Neural crest cell (in vitro differentiated cells): Measurements from ENCODE around the gene PDCD4. TPM values are rescaled to one million over a fixed set of nuclear protein-coding genes. Genes with fewer than 3 reads are reported as not detected.

Experiments
- DNase-seq: peaks from one replicate; pipeline ENCODE4 v3.0.0; 2021; ENCODE audit warnings: low read depth, mixed read lengths, low spot score
- H3K27ac Mint-ChIP-seq: one replicate; pipeline ENCODE4 v1.8.0; 2021; ENCODE audit warnings: mild to moderate bottlenecking, mixed read lengths; ENCODE audit not compliant: unreplicated experiment
- H3K27me3 Mint-ChIP-seq: 2 replicates; pipeline ENCODE4 v1.8.0; 2021; ENCODE audit warnings: low read depth, mild to moderate bottlenecking, mixed read lengths
- H3K36me3 Mint-ChIP-seq: 2 replicates; pipeline ENCODE4 v1.8.0; 2021; ENCODE audit warnings: low read depth, mild to moderate bottlenecking, mixed read lengths
- H3K4me1 Mint-ChIP-seq: 2 replicates; pipeline ENCODE4 v1.8.0; 2021; ENCODE audit warnings: mixed read lengths
- H3K4me3 Mint-ChIP-seq: one replicate; pipeline ENCODE4 v1.8.0; 2021; ENCODE audit warnings: mild to moderate bottlenecking, mixed read lengths
- H3K9me3 Mint-ChIP-seq: 2 replicates; pipeline ENCODE4 v1.8.0; 2021; ENCODE audit warnings: mixed read lengths
- total RNA-seq: library from RNA; stranded (reverse); gene quantifications from 2 replicates; pipeline ENCODE4 v1.2.1, GENCODE V29; 2021
- TF ChIP-seq, protein P1 (sequence below): fragments of 200-600 bp; sonication (generic); conservative IDR thresholded peaks from 2 replicates; pipeline ENCODE4 v1.5.0; 2021; ENCODE audit warnings: antibody characterized with exemption, mild to moderate bottlenecking

PDCD4 gene
- total RNA-seq, 1 donor from 2014 or later = 37.8 TPM

DNA sequence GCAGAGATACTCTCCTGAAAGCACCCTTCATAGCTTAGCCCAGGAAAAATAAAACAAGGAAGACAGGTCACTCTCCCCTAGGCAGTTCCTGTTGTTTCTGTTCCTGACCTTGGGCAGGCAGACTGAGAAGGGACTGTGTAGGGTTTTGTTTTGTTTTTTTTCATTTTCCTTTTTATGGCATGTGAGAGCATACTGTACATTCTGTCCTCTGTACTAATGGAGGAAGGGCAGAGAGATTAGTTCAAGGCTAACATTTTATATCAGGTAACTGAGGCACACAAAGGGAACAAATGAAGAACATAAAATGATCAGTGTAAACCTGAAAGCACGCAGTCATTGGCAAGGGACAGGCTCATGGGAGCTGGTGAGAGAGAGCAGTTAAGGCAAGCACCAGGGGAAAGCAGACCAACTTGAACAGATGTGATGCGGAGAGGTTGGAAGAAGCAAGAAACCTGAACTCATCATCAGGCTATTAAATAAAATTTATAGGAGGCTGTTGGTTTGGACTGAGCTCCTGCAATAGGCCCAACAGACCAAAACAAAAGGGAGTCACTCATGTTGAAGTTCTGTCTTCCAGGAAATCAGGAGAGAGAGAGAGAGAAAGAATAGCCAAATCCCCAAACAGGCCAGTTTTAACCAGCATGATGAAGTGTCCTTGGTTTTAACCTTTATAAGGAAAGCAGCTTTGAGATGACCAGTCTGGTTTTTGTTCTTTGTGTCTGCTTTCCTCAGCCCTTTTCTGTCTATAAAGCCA lies 34.1 kb upstream of the PDCD4 start:
- TF ChIP-seq, protein P1, sequence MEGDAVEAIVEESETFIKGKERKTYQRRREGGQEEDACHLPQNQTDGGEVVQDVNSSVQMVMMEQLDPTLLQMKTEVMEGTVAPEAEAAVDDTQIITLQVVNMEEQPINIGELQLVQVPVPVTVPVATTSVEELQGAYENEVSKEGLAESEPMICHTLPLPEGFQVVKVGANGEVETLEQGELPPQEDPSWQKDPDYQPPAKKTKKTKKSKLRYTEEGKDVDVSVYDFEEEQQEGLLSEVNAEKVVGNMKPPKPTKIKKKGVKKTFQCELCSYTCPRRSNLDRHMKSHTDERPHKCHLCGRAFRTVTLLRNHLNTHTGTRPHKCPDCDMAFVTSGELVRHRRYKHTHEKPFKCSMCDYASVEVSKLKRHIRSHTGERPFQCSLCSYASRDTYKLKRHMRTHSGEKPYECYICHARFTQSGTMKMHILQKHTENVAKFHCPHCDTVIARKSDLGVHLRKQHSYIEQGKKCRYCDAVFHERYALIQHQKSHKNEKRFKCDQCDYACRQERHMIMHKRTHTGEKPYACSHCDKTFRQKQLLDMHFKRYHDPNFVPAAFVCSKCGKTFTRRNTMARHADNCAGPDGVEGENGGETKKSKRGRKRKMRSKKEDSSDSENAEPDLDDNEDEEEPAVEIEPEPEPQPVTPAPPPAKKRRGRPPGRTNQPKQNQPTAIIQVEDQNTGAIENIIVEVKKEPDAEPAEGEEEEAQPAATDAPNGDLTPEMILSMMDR = no peak
- Mint-ChIP-seq H3K27ac (peak overlapping the region; percentile 89), H3K27me3 (no peaks in the 10 kb centered on the region), H3K4me3 (no peak overlapping the region), H3K4me1 (peaks cover 58% of the 10 kb centered on the region), H3K36me3 (no peaks in the 10 kb centered on the region), H3K9me3 (no peaks in the 10 kb centered on the region)
- no peak for DNase-seq

DNA sequence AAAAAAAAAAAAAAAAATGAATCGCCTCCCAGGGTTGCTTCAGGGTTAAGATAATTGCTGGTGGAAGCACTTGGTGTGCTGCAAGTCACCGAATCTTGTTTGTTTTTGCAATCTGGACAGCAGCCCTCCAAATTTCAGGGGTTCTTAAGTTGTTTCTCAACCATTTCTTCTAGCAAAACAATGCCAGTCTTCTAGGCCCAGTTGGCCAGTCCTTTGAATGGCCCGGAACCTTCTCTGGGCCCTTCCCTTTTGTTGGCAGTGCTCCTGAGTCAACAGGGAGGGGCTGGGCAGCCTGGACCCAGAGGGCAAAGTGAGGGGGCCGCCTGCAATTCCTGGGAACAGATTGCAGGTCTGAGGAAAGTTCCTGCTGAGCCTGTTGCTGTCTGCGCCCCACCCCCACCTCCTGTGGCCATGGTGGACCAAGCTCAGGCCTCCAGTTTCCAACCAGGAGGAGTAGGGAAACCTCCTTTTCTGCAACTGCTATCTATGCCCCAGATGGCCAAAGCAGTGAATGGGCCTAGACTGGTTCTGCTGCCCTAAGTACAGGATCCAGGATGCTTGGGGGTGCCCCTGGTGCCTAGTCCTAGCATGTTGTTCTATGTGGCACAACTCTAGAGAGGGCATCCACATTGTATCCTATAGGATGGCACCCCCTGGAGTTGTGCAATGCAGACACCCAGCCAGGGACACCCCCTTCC lies 31.4 kb upstream of the PDCD4 start:
- Mint-ChIP-seq H3K27me3 (no peaks in the 10 kb centered on the region), H3K4me1 (peaks cover 50% of the 10 kb centered on the region), H3K9me3 (no peaks in the 10 kb centered on the region), H3K27ac (no peak overlapping the region), H3K4me3 (no peak overlapping the region), H3K36me3 (no peaks in the 10 kb centered on the region)
- DNase-seq = no peak
- TF ChIP-seq, protein P1 = no peak

DNA sequence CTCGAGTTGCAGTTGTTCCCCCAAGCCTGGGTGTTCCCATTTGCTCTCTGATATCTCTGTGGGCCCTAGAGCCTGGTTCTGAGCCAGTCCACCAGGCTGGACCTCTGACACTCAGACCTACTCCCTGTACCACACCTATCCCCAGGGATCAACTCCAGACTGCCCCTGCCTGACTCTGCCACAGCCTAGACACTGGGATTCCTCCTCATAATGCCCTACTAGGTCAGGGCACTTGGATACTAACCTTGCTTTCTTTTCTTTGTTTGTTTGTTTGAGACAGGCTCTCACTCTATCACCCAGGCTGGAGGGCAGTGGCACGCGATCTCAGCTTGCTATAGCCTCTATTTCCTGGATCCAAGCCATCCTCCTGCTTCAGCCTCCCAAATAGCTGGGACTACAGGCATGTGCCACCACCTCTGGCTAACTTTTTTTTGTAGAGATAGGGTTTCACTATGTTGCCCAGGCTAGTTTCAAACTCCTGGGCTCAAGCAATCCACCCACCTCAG lies 30.8 kb upstream of the PDCD4 start:
- TF ChIP-seq, protein P1 = no peak
- Mint-ChIP-seq H3K27ac (peak overlapping the region; percentile 87), H3K4me3 (no peak overlapping the region), H3K36me3 (no peaks in the 10 kb centered on the region), H3K4me1 (peaks cover 44% of the 10 kb centered on the region), H3K9me3 (no peaks in the 10 kb centered on the region), H3K27me3 (no peaks in the 10 kb centered on the region)
- no peak for DNase-seq

DNA sequence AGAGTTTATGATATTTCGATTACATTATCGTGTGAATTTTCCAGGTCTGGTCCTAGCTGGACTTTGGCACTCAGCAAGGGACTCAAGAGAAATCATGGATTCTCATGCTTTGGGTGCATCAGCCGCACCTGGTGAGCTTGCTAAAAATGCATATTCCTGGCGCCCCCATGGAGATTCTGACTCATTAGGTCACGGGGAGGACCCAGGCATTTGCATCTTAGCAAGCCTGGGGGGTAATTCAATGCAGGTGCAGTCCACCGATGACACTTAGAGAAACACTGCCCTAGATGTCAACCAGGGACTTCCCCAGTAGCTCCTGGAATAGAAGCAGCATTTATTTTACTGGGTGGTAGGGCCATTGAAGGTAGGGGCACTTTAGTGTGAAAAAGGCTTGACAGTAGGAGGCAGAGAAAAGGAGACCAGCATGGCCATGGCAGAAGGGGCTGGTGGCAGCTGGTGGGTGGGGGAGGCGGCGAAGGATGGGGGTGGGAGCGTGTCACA lies 29.9 kb upstream of the PDCD4 start:
- H3K27ac Mint-ChIP-seq = no peak overlapping the region

DNA sequence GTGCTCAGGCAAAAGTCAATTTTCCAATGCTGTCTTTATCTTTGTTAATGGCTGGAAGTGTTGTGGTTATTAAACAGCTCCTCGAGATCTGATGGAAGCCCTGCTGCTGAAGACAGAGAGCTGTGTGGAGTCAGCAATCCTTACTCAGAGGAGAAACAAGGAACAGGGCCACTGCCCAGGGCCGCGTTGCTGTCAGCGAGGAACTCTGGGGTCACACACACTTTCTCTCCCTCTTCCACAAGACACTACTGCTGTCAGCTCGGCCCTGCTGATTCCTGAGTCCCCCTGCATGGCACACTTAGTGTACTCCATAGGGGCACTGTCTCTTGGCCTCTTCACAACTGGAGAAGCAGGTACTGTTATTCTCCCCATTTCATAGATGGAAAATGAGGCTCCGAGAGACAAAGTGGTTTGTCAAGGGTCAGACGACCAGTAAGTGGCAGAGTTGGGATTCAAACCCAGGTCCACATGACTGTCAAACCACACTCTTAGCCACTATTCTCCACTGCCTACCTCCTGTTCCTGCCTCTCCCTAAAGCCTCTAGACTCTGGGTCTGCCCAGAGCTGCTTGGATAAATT lies 29.3 kb upstream of the PDCD4 start:
- Mint-ChIP-seq H3K27ac (no peak overlapping the region), H3K4me1 (peaks cover 32% of the 10 kb centered on the region), H3K9me3 (no peaks in the 10 kb centered on the region), H3K4me3 (no peak overlapping the region), H3K27me3 (no peaks in the 10 kb centered on the region), H3K36me3 (no peaks in the 10 kb centered on the region)
- no peak for DNase-seq
- TF ChIP-seq, protein P1 = no peak

More for the DNA sequence above, 29.9 kb upstream of the PDCD4 start:
- TF ChIP-seq, protein P1 = no peak
- no peaks in the 10 kb centered on the region for H3K36me3 Mint-ChIP-seq
- no peak for DNase-seq
- no peaks in the 10 kb centered on the region for H3K9me3 Mint-ChIP-seq
- H3K4me3 Mint-ChIP-seq = no peak overlapping the region
- no peaks in the 10 kb centered on the region for H3K27me3 Mint-ChIP-seq
- peaks cover 38% of the 10 kb centered on the region for H3K4me1 Mint-ChIP-seq
